ENCODE results near the gene PCNA. TPM values are rescaled to one million over a fixed set of nuclear protein-coding genes. Genes with fewer than 3 reads are reported as not detected.

The PCNA gene
- total RNA-seq, 1 donor from 2014 or later: 42.0 TPM

DNA sequence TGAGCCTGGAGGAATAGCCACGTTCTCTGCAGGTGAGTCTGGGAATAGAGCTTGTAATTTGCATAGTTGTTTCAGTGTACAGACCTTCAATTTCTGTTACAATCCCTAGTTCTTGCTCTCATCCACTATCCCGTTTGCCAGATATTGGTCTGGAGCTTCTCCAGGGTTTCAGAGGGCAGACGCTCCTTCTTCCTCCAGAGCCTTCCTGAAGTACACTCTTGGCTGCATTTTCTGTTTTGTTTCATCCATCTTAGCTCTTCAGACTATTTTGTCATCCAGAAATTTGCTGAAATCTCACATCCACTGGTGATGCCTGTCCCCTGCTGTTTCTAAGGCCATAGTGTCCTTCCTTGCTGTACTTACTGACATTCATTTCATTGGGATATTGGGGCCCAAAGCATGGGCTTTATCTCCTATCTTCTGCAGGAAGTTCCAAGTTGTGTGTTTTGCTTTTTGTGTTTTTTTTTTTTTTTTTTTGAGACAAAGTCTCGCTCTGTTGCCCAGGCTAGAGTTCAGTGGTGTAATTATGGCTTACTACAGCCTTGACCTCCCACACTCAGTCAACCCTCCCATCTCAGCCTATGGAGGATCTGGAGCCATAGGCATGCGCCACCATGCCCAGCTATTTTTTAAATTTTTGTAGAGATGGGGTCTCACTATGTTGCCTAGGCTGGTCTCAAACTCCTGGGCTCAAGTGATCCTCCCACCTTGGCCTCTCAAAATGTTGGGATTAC lies 25.8 kb upstream of the PCNA start:
- no peak for FAIRE-seq
- no peak for DNase-seq (ENCODE audit: low spot score in 2 of 2)

GRCh38 chr20:5143851-5144250 lies 24.1 kb upstream of the PCNA start:
- FAIRE-seq: no peak

GRCh38 chr20:5141615-5142014 lies 21.9 kb upstream of the PCNA start:
- DNase-seq (ENCODE audit: low spot score in 2 of 2) (no peak), FAIRE-seq (no peak)

More at GRCh38 chr20:5143851-5144250, 24.1 kb upstream of the PCNA start:
- no peak for DNase-seq (ENCODE audit: low spot score in 2 of 2)

DNA sequence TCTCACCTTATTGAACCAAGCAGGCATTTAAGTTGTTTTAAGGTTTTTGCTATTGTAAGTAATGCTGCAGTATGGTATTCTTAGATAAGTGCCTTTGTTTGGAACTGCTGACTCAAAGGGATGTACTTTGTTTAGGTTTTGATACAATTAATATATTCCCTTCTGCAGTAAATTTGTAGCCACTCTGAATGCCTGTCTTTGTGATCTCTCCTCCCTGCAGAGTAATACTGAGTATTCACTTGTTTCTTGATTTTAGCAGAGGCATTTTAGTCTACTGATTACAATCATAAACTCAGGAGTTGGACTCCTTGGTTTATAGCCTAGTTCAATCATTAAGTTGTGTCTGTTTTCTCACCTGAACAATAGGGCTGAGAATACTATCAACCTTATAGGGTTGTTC lies 20.4 kb upstream of the PCNA start:
- no peak for DNase-seq (ENCODE audit: low spot score in 2 of 2)
- FAIRE-seq: no peak

DNA sequence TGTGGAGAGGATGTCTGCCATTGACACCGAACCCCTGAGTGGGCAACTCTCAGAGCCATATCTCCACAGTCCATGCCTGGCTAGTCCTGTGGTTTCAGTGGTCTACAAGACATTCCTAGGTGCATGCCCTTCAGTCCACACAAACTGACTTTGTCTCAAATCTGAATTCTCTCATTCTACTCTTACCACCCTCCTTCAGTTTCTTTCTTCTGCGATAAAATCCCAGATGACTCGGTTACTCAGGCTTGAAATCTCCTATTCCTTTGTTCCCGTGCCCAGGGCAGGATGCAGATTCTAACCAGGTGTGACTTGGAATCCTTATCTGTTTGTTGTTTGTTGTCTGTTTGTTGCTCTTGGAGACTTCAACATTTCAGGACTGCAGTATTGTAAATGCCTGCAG lies 16.3 kb upstream of the PCNA start:
- FAIRE-seq (no peak), DNase-seq (ENCODE audit: low spot score in 2 of 2) (no peak)

GRCh38 chr20:5135363-5136012 lies 15.7 kb upstream of the PCNA start:
- DNase-seq (ENCODE audit: low spot score in 2 of 2) (no peak), FAIRE-seq (no peak)

GRCh38 chr20:5133998-5134397 lies 14.2 kb upstream of the PCNA start:
- DNase-seq (ENCODE audit: low spot score in 2 of 2): no peak
- FAIRE-seq: no peak

- no peak for DNase-seq (ENCODE audit: low spot score in 2 of 2)
- FAIRE-seq: no peak
Measured at GRCh38 chr20:5131502-5131901, 11.7 kb upstream of the PCNA start.

DNA sequence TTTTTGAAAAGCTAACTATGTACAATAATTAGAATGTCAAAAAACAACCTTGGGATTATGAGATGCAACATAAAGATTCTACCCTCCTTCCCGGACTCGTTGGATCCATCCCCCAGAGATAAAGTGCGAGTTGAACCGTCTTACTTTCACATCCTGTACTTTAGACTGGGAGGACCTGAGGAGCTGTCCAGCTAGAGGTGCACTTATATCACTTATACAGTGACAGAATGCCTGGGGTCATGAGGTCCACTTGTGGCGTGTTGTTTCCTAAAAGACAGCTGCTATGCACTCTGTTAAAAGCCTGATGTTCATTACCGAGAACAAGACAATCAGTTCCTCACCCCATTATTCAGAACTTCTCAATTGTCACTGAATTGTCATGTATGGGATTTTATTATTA lies 9.1 kb upstream of the PCNA start:
- FAIRE-seq (no peak), DNase-seq (ENCODE audit: low spot score in 2 of 2) (no peak)

DNA sequence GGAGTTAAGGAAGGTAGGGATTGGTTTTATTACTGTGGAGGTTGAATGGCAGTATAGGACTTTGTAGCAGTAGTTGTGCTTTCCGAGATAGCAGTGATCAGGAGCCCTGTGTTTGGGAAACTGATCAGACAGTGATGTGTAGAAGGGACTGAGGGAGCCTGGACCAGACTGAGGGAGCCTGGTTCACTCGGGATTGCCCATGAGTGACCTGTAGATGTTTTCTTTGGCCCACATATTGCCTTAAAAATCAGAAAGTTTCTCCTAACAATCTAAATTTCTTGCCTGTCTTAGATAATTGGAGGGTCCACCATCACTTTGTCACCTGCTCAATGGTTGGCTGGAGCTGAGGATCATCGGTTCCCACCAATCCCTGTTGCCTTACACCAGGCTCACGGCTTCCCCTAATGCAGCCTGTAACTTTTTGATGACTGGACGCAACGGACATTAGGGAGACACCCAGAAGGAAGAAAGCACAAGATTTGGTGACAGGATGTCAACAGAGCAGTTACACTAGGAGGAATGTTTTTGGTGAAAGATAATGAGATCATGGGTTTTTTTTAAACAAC lies 8.2 kb upstream of the PCNA start:
- FAIRE-seq: no peak
- DNase-seq (ENCODE audit: low spot score in 2 of 2): no peak

GRCh38 chr20:5127204-5127858 lies 7.6 kb upstream of the PCNA start:
- DNase-seq (ENCODE audit: low spot score in 2 of 2): no peak
- no peak for FAIRE-seq

DNA sequence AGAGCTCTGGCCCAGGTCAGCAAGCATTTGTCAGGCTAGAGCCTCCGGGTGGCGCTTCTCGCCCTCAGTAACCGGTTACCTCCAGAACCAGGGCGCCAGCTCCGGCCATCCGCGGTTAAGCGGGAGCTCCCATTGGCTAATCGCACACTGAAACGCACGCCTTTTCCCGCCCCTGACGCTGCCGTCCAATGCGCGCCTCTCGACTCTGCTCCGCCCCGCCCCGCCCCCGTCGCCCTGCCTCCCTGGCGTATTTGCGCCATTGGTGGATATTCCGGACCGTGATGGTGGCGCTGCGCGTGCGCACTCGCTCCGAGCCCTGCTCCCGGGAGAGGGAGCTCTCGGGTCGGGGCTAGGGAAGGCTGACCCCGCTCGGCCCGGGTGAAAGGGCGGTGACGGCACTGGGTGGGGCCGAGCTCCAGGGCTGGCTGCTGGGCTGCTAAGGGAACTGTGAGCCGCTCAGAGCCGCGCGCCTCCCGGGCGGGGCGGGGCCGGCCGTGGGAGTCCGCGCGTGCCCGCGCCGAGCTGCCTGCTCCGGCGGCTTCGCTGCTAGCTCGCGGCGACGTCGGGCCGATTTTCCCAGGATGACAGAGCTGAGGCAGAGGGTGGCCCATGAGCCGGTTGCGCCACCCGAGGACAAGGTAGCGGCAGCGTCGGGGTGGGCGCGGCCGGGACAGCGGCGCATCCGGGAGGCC lies 6.9 kb upstream of the PCNA start, which contains the start of gene CDS2:
CDS2 (plus strand) TSS at position 497 of the 692 bp plus-strand sequence; CDS start at position 582, 85 bp downstream.
- DNase-seq (ENCODE audit: low spot score in 2 of 2) (peak; percentile 95 to 96), FAIRE-seq (no peak)

- DNase-seq (ENCODE audit: low spot score in 2 of 2) (no peak), FAIRE-seq (no peak)
Measured at GRCh38 chr20:5122873-5123260, 3.1 kb upstream of the PCNA start.

- DNase-seq (ENCODE audit: low spot score in 2 of 2): no peak
- no peak for FAIRE-seq
Measured at GRCh38 chr20:5120185-5120476, 373 bp upstream of the PCNA start.

GRCh38 chr20:5119143-5119434 lies 669 bp downstream of the PCNA start:
- DNase-seq (ENCODE audit: low spot score in 2 of 2) (no peak), FAIRE-seq (no peak)

- no peak for DNase-seq (ENCODE audit: low spot score in 2 of 2)
- no peak for FAIRE-seq
Measured at GRCh38 chr20:5118220-5119142, 1.3 kb downstream of the PCNA start.

DNA sequence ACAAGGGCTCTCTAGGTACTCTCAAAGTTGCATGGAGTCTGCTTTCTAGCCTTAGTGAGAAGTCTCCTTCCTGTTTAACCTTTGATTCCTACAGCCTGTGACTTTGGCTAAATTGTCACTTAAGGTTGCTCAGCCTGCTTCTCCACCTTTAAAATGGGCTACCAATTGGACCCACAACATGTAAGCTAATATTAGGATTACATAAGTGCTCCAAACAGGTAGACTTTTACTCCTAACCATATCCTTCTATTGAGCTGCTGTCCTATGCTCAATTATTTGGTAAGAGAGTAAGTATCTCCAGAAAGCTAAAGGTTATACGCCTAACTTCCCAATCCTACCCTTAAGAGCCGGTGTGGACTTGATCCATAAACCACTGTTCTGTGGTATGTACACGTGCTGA lies 2.9 kb downstream of the PCNA start:
- DNase-seq (ENCODE audit: low spot score in 2 of 2): no peak
- no peak for FAIRE-seq

GRCh38 chr20:5114403-5114802 lies 5.4 kb downstream of the PCNA start:
- DNase-seq (ENCODE audit: low spot score in 2 of 2): no peak
- FAIRE-seq: no peak

DNA sequence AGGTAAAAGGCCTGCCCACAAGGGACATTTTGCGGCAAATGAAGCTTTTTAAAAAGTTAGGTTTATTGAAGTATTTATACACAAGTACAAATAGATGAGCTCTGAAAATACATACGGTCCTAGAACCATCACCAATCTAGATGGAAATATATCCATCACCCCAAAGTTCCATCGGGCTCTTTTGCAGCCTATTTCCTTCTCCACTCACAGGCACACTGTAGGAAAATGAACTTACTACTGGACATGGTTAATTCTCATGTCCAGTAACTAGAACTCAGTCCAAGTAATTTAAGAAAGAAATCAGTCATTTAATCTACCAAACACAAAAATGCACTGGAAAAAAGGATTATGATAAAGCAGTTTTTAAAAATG lies 6.2 kb downstream of the PCNA start:
- DNase-seq (ENCODE audit: low spot score in 2 of 2): no peak
- FAIRE-seq: no peak

- no peak for DNase-seq (ENCODE audit: low spot score in 2 of 2)
- no peak for FAIRE-seq
Measured at GRCh38 chr20:5109276-5109675, 10.5 kb downstream of the PCNA start.
